Fibroblast of lung (primary cell): Measurements from ENCODE around the gene BAZ1A.

Experiments used
- EZH2 ChIP-seq: IDR thresholded peaks from 2 replicates; pipeline ENCODE4 v1.5.1; 2012; ENCODE audit warnings: low read length, control low read depth, mild to moderate bottlenecking; ENCODE audit errors: missing control alignments
- TF ChIP-seq, protein P1 (sequence below), 2 donors: IDR thresholded peaks in 1 of 2; conservative IDR thresholded peaks in 1 of 2; 1 replicate in 1 of 2; 2 replicates in 1 of 2; pipeline ENCODE4 v1.5.1; 2011 to 2012; ENCODE audit warnings: low read length in 2 of 2, control low read depth in 1 of 2, inconsistent platforms in 1 of 2, low read depth in 1 of 2, mild to moderate bottlenecking in 1 of 2

DNA sequence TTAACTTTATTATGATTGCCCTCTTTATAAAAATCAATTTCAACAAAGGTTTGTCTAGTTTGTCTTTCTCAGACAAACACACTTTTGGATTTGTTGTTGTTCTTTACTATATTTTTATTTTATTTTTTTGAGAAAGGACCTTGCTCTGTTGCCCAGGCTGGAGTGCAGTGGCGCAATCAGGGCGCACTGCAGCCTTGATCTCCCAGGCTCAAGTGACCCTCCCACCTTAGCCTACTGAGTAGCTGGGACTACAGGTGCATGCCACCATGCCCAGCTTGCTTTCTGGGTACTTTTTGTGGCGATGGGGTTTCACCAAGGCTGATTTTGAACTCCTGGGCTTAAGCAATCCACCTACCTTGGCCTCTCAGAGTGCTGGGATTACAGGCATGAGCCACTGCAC is 96.4 kb downstream of the BAZ1A start:
- TF ChIP-seq, protein P1, sequence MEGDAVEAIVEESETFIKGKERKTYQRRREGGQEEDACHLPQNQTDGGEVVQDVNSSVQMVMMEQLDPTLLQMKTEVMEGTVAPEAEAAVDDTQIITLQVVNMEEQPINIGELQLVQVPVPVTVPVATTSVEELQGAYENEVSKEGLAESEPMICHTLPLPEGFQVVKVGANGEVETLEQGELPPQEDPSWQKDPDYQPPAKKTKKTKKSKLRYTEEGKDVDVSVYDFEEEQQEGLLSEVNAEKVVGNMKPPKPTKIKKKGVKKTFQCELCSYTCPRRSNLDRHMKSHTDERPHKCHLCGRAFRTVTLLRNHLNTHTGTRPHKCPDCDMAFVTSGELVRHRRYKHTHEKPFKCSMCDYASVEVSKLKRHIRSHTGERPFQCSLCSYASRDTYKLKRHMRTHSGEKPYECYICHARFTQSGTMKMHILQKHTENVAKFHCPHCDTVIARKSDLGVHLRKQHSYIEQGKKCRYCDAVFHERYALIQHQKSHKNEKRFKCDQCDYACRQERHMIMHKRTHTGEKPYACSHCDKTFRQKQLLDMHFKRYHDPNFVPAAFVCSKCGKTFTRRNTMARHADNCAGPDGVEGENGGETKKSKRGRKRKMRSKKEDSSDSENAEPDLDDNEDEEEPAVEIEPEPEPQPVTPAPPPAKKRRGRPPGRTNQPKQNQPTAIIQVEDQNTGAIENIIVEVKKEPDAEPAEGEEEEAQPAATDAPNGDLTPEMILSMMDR (conservative IDR thresholded peaks at IDR 0.05 in 1 of 2, IDR thresholded peaks at IDR 0.05 in 1 of 2; ENCODE audit: low read depth in 1 of 2, low read length in 2 of 2) = no peak
- TF ChIP-seq EZH2 = no peak
